Left colon (tissue), 2 donors: Measurements from ENCODE around the gene MAN2A1. TPM values are rescaled to one million over a fixed set of nuclear protein-coding genes. Genes with fewer than 3 reads are reported as not detected.
A peak's percentile ranks its signal among the peaks of the same experiment; 100 is the strongest.

ENCODE experiments used
- ATAC-seq: fragments of 200-7000 bp; cut with Tn5 transposase; one replicate; pipeline ENCODE4 v1.9.1; 2020; ENCODE audit warnings: mild to moderate bottlenecking, moderate library complexity
- DNase-seq, 2 donors: peaks; one replicate each; pipeline ENCODE4 v3.0.0-alpha.2; 2020
- intact Hi-C, 2 donors: fragments of 100-400 bp; cut with DNase I in 1 of 2; cut with micrococcal nuclease in 1 of 2; formaldehyde crosslinking; loops; one replicate each; pipeline versions ENCODE4 v1.11.2 to v1.14.0; 2022; cut with DNase I, micrococcal nuclease
- total RNA-seq, 2 donors: library from RNA; stranded (reverse); fragmentation: NEBNext Ultra II Directional; extraction: Animal tissue kit (Norgen Biotek cat#: 25700); gene quantifications; one replicate each; pipeline ENCODE4 v1.2.1, GENCODE V29; 2021
- donor health status: DM: no; HTN: no; CAD: no.
- donor health status: DM: yes; HTN: yes; CAD: no.

Gene MAN2A1
- total RNA-seq, 2 donors from 2014 or later, result 89.5 to 106 TPM

DNA sequence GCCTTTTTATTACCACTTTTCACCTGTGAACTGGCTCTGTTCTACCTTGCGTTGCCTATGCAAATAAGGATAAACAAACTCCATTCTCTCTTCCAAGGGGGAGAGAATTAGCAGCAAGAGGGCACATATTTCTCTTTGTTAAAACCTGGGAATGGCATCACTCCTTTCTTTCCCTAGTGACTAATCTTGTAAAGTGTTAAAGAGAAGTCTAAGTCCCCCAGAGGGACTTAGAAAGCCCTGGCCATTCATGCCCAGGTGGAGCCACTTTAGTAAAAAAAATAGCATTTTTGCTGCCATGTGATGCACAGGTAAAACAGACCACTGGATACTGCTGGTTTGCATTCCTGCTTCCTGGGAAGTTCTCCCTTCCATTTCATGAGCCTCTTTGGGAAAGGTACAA lies 148.4 kb downstream of the MAN2A1 start:
- DNase-seq (no peak), ATAC-seq (no peak)
- intact Hi-C loops, result no loop called here

- ATAC-seq, result no peak
- intact Hi-C loops, result no loop called here
- no peak for DNase-seq
Measured at GRCh38 chr5:109844148-109844547, 154.4 kb downstream of the MAN2A1 start.

GRCh38 chr5:109844695-109845094 lies 155.0 kb downstream of the MAN2A1 start:
- ATAC-seq (no peak), DNase-seq (no peak)
- intact Hi-C loops, result no loop called here

DNA sequence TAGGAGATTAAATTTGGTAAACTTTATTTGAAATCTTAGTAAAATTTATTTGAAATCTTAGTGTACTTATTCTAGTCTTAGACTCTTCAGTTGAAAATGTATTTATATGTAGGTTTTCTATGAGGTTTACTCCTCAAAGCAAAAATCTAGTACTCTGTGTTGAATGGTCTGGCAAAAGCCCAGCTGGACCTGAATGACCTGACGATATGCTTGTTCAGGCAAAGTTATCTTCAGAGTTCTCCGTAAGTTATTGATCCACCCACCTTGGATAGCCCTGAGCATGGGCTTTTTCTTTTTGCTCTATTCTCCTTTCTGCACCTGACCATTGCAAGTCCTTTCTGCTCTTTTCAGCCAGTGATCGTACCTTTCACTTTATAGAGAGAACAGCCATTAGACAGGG lies 158.4 kb downstream of the MAN2A1 start:
- intact Hi-C loops, result no loop called here
- no peak for DNase-seq
- ATAC-seq, result no peak

GRCh38 chr5:109849478-109850088 lies 159.9 kb downstream of the MAN2A1 start:
- no peak for DNase-seq
- no peak for ATAC-seq
- intact Hi-C loops, result no loop called here

DNA sequence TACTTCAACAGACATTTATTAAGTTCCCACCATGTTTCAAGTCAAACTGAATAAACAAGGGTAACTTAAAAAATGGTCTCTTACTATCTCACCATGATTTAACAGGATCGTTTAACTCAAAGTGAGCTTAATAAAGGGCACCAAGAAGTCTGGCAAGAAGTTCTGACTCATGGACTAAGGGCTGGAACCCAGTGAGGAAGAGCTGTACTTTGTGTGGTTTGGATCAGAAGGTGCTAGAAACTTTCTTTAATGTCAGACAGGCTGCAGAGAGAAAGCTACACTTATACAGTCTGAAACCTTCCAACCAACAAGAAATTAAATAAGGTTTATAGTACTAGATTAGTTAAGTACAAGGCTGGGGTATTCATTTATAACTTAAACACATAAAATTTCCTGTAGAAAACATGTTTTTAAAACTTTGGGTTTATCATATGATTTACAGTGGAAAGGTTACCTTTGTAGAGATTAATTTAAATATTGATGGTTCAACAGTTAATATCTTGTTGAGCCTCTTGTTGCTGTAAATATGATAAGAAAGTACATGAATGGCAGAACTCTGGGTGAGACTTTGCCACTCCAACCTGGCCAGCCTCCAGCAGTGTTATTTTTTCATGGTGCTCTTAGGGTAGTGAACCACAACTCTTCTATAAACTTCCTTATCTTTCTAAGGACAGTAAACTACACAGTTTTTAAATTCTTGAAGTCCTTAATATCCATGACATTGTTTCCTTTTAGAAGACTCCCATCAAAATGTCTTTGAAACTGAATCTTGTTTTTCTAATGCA lies 162.8 kb downstream of the MAN2A1 start:
- no peak for DNase-seq
- peak; percentile 46 for ATAC-seq
- intact Hi-C loops, result no loop called here

- intact Hi-C loops, result no loop called here
- ATAC-seq, result peak; percentile 65
- no peak for DNase-seq
Measured at GRCh38 chr5:109853377-109853776, 163.7 kb downstream of the MAN2A1 start.

DNA sequence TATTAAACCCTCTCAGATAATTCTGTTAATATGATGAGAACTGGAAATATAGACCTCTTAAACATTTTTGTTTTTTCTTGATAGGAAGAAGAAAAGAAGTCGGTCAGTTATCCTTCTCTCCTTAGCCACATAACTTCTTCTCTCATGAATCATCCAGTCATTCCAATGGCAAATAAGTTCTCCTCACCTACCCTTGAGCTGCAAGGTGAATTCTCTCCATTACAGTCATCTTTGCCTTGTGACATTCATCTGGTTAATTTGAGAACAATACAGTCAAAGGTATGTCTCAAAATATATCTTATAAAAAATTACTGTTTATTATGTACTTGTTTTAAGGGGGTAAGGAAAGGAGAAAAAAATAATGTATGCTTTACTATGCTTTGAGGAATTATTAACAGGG lies 165.3 kb downstream of the MAN2A1 start:
- ATAC-seq, result no peak
- no peak for DNase-seq
- intact Hi-C loops, result no loop called here

GRCh38 chr5:109857405-109858031 lies 167.8 kb downstream of the MAN2A1 start:
- intact Hi-C loops, result no loop called here
- DNase-seq, result no peak
- ATAC-seq, result no peak

- ATAC-seq (no peak), DNase-seq (no peak)
- intact Hi-C loops, result no loop called here
Measured at GRCh38 chr5:109859537-109859936, 169.8 kb downstream of the MAN2A1 start.

DNA sequence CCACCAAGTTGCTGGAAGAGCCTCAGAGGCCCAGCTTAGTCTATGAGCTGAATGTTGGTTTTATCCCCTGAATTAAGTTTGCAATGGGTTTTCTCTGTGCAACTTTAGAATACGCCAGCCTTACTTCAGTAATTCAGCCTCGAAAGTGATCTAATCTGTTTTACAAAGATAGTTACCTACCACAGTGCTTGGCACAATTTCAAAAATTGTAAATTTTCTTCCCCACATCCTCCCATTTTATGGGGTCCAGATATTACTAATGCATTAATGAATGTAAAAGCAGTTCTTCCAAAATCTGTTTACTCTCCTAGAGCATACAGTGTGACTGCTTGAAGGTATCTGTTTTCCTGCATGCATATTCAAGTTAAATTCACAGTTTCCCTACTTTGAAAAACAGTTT lies 172.6 kb downstream of the MAN2A1 start:
- DNase-seq (no peak), ATAC-seq (no peak)
- intact Hi-C loops, result no loop called here

DNA sequence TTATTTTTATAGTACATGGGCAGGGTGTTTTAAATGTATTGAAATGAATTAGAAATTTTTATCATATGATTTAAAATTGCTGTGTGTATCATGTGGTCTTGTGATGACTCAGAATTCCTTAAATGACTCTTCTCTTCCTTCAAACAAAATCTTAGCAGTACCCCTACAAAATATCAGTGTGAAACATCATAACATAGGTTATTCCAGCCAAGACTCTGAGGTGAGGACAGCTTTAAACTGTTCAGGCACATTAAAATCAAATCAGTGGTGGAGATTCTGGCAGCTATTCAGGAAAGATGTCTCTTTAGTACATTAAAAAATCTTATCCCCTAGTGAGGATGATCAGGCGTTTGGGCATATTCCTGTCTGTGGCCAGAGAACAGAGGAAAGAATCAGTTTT lies 174.0 kb downstream of the MAN2A1 start:
- no peak for ATAC-seq
- intact Hi-C loops, result no loop called here
- no peak for DNase-seq

DNA sequence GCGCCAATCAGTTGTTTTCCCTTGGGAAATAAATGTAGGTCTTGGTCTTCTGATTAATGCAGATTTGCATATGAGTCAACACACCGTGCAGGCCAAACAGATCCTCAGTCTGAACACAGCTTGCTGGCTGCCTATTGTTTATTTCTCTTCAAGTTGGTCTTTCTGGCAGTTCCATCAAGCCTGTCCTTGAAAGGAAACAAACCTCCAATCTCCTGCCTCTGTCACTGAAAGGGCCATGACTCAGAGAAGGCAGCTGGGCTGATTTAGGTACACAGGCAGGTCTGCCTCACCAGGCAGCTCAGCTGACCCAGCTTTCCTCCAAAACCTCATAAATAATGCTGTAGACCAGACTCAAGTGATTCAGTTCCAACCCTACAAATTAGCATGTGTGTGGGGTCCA lies 175.9 kb downstream of the MAN2A1 start:
- intact Hi-C loops, result no loop called here
- peak; percentile 59 for ATAC-seq
- DNase-seq, result no peak

DNA sequence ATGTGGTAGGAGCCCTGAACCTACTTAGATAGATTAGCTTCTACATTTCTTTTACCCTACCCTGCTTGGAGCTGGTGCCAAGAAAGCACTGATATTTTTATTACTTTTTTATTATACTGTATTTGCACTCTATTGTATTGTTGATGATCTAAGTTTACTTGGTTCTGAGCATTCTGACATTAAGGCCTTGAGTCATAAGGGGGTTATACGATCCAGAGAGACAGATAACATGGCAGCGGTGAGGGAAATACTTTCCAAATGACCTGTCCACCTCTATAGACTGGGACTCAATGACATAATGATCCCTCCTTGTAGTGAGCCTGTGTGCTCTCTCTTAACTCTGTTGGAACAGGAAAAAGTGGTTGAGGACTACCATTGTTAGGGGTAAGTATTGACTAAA lies 176.3 kb downstream of the MAN2A1 start:
- intact Hi-C loops, result no loop called here
- ATAC-seq (peak; percentile 70), DNase-seq (no peak)

- DNase-seq, result no peak
- intact Hi-C loops, result no loop called here
- no peak for ATAC-seq
Measured at GRCh38 chr5:109868737-109869136, 179.0 kb downstream of the MAN2A1 start.

- DNase-seq (no peak), ATAC-seq (no peak)
- intact Hi-C loops, result no loop called here
Measured at GRCh38 chr5:109873687-109874086, 184.0 kb downstream of the MAN2A1 start.

- ATAC-seq (no peak), DNase-seq (no peak)
- intact Hi-C loops, result no loop called here
Measured at GRCh38 chr5:109874108-109874507, 184.4 kb downstream of the MAN2A1 start.

DNA sequence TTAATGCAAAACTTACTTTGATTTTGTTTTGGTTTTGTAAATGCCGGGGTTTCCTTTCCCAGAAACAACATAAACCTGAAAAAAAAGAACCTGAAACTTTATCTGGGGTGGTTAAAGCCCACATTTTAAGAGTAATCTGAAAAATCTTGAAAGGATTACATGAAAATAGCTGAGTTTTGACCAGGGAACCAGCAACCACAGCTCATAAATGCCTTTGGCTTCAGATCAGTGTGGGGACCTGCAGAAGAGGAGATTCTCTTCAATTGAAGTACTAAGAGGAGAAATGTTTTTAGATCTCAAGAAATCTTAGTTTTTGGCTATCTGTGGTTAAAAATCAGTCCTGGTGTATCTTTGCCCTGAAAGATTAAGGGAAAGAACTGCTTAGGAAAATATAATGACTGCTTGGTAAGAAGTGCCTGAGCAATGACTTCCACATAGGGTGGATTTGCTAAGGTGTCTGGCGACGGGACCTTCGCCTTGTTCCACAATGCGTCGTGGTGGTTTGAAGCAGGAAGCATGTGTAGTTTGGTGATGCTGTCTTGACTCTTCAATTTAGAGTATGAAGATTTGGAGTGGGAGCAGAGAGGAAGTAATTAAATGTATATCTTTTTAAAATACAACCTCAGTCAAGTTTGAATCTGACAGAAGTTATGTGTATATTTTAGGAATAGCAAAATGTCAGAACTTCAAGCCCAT lies 186.5 kb downstream of the MAN2A1 start:
- DNase-seq (no peak), ATAC-seq (no peak)
- intact Hi-C loops, result no loop called here

GRCh38 chr5:109876941-109877669 lies 187.4 kb downstream of the MAN2A1 start:
- ATAC-seq (no peak), DNase-seq (no peak)
- intact Hi-C loops, result no loop called here
